Activated CD4-positive, CD25-positive, alpha-beta regulatory T cell treated with anti-CD3 and anti-CD28 coated beads, Interleukin-2, amount 50 U/mL, for 24 hours (primary cell): ENCODE measurements around the gene CBFA2T2.

Source experiments
- ATAC-seq, 2 donors: fragments of 150-1000 bp; cut with Tn5 transposase; one replicate each; pipeline ENCODE4 v1.10.0; 2021; ENCODE audit warnings: mild to moderate bottlenecking in 1 of 2, moderate library complexity in 1 of 2

CBFA2T2 gene

GRCh38 chr20:33583143-33583542, 93.2 kb downstream of the CBFA2T2 start:
- ATAC-seq, result no peak

- no peak for ATAC-seq
Observed at GRCh38 chr20:33584976-33585375, 95.1 kb downstream of the CBFA2T2 start.

GRCh38 chr20:33585413-33585812, 95.5 kb downstream of the CBFA2T2 start:
- no peak for ATAC-seq

GRCh38 chr20:33589059-33589458, 99.2 kb downstream of the CBFA2T2 start:
- ATAC-seq, result no peak

GRCh38 chr20:33591901-33592300, 102.0 kb downstream of the CBFA2T2 start:
- ATAC-seq, result peak; percentile 73 to 78

- no peak for ATAC-seq
Observed at GRCh38 chr20:33594743-33595142, 104.8 kb downstream of the CBFA2T2 start.

- ATAC-seq, result no peak
Observed at GRCh38 chr20:33600414-33600813, 110.5 kb downstream of the CBFA2T2 start.

GRCh38 chr20:33600981-33601380, 111.1 kb downstream of the CBFA2T2 start:
- ATAC-seq, result no peak

GRCh38 chr20:33601861-33602260, 112.0 kb downstream of the CBFA2T2 start:
- ATAC-seq, result no peak

GRCh38 chr20:33602826-33603590, 113.1 kb downstream of the CBFA2T2 start:
- ATAC-seq, result peak; percentile 28 to 58

- no peak for ATAC-seq
Observed at GRCh38 chr20:33604084-33604990, 114.4 kb downstream of the CBFA2T2 start.

- no peak for ATAC-seq
Observed at GRCh38 chr20:33604991-33605370, 115.1 kb downstream of the CBFA2T2 start.

GRCh38 chr20:33606118-33606771, 116.3 kb downstream of the CBFA2T2 start:
- ATAC-seq, result no peak

- no peak for ATAC-seq
Observed at GRCh38 chr20:33609504-33609903, 119.6 kb downstream of the CBFA2T2 start.

- ATAC-seq, result no peak
Observed at GRCh38 chr20:33611106-33611505, 121.2 kb downstream of the CBFA2T2 start.

GRCh38 chr20:33612001-33612400, 122.1 kb downstream of the CBFA2T2 start:
- ATAC-seq, result no peak

GRCh38 chr20:33621717-33622400, 132.0 kb downstream of the CBFA2T2 start:
- no peak for ATAC-seq

GRCh38 chr20:33622705-33623365, 132.9 kb downstream of the CBFA2T2 start:
- no peak for ATAC-seq

GRCh38 chr20:33624399-33624798, 134.5 kb downstream of the CBFA2T2 start:
- ATAC-seq, result no peak

- ATAC-seq, result no peak
Observed at GRCh38 chr20:33626190-33626589, 136.3 kb downstream of the CBFA2T2 start.

GRCh38 chr20:33627577-33628216, 137.8 kb downstream of the CBFA2T2 start:
- ATAC-seq, result peak; percentile 51 to 80

GRCh38 chr20:33629533-33629932, 139.6 kb downstream of the CBFA2T2 start:
- ATAC-seq, result no peak
